Activated CD4-positive, alpha-beta T cell treated with anti-CD3 and anti-CD28 coated beads for 1 hour (primary cell): ENCODE results near the gene GDE1.

Source experiments
- DNase-seq: peaks from one replicate; pipeline ENCODE4 v3.0.0-alpha.2; 2020

GDE1 gene

DNA sequence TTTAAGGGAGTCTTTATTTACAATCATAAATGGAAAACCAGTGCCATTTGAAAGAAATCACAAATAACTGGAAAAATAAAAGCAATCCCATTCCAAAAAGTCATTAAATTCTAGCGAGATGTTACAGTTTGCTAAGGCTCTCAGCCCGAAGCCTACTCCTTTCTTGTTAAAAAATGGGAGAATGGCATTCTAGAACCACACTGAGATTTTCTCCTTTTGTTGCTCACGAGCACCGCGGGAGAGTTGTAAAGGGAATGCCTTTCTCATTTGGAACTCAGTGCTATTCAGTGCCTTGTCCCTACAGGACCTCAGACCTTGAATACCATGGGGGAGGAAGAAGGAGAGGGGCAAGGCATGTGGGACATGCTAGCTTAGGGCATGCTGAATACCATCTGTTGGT, 36.3 kb downstream of the GDE1 start:
- DNase-seq: no peak

DNA sequence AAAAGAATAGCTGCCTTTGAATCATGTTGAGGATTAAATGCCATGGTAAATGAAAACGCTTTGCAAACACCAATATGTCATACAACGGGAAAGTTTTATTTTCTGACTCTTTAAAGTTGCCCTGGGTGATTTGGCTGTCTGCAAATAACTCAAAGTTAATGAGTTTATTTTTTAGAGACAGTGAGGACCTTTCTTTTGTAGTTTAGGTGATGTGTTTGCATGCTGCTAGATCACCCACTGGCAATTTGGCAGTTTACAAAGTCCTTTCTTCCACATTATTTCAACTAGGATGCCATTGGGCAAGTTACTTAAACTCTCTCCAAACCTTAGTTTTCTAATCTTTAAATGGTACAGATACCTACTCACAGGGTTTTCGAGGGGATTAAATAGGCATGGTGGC, 37.8 kb downstream of the GDE1 start:
- DNase-seq: no peak

DNA sequence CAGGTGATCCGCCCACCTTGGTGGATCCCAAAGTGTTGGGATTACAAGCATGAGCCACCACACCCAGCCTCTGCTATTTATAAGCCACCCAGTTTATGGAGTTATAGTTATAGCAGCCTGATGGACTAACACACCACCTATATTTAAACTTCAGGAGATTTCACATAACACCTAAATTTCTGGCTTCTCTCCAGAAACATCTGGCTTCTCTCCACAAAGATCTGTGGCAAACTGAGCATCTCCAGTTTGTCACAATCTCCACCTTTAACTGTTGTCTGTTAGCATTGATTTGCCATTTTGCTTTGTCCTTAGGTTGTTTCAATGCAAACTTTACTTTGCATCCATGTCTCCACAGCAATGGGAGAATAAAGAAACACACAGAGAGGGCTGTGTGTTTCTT, 39.6 kb downstream of the GDE1 start:
- no peak for DNase-seq

DNA sequence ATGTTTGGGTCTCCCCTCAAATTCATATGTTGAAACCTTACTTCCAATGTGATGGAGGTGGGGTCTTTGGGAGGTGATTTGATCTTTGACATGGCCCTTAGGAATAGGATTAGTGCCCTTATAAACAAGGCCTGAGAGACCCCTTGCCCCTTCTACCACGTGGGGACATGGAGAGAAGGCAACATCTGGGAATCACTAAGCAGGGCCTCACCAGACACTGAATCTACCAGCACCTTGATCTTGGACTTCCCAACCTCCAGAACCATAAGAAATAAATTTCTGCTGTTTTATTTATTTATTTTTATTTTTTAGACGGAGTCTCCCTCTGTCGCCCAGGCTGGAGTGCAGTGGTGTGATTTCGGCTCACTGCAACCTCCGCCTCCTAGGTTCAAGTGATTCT, 40.1 kb downstream of the GDE1 start:
- DNase-seq: no peak

DNA sequence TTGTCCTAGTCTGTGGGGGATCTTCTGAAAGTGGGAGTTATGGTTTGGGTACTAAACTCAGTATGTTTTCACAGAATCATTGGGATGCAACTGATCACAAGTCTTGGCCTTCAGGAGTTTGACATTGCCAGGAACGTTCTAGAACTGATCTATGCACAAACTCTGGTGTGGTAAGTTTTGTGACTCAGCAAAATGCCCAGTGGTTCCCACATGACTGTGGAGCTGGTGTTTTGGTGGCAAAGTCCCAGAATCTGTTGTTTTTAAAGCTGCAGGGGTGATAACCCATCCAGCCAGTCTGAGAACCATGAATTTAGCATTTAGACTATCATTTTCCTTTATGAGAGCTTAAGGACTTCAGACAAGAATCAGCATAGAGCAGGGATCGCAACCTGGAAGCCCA, 40.6 kb downstream of the GDE1 start:
- no peak for DNase-seq

DNA sequence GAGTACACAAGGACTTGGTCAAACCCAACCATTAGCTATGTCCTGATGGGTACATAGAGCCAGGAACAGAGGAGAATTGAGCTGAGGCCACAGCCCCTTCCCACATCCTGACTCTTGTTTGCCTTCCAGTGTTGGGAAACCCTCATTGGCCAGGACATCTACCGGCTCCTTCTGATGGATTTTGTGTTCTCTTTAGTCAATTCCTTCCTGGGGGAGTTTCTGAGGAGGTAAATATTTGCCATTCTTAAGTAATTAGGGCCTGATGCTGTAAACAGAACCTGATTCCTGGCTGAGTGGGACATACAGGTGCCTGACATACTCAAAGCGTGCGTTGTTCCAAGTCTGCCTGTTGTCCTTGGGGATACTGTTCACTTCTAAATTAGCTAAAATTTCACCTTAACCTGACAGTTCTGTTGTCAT, 42.6 kb downstream of the GDE1 start:
- DNase-seq: no peak

DNA sequence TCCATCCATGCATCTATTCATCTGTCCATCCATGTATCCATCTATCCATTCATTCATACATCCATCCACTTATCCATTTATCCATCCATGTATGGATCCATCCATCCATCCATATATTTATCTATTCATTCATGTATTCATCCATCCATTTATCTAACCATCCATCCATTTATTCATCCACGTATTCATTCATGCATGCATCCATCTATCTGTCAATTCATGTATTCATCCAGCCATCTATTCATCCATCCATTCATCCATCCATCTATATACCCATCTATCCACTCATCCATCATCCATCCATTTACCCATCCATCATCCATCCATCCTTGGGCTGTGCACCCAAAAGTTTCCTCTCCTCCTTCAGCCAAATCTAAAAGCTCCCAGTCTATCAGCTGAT, 43.4 kb downstream of the GDE1 start:
- no peak for DNase-seq

DNA sequence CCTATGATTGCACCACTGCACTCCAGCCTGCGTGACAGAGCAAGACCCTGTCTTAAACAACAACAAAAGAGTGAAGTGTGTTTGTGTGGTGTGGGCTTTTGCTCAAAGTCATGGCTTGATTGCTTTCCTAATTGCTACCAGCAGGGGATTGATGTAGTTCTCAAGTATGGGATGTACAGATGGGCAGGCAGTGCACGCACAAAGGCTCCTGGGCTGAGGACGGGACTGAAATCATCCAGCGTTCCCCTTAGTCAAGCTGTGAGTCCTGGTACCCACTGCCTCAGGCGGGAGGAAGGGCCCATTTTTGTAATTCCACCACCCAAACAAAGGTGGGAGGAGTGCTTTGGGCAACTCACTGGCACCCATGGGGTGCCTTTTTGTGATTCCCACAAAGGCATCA, 47.3 kb downstream of the GDE1 start:
- no peak for DNase-seq

DNA sequence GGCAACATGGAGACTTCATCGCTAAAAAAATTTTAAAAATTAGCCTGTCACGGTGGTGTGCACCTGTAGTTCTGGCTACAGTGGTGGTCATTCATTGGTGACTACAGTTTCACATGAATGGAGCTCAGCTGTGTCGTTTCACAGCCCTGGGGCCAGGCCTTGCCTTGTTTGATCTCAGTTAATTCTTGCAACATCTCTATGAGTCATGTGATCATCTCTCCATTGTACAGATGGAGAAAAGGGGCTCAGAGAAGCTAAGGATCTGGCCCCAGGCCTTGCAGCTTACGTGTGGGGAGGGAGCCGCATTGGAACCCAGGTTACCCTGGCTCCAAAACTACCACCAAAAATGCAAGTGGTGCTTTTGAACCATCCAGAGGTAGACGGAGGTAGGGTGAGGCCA, 49.4 kb downstream of the GDE1 start:
- DNase-seq: no peak

DNA sequence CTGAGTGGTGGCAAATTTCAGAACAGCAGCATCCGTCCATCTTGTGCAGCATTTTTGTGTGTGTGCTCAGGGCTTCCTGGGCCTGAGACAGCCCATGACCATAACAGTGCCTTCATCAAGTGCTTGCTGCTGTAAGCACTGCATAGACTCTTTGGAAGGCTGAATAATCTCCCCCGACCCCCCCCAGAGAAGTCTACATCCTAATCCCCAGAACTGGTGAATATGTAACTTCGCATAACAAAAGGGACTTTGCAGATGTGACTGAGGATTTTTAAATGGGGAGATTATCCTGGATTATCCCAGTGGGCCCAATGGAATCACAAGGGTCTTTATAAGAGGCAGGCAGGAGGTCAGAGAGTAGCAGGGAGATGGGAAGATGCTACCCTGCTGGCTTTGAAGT, 53.6 kb downstream of the GDE1 start:
- no peak for DNase-seq

DNA sequence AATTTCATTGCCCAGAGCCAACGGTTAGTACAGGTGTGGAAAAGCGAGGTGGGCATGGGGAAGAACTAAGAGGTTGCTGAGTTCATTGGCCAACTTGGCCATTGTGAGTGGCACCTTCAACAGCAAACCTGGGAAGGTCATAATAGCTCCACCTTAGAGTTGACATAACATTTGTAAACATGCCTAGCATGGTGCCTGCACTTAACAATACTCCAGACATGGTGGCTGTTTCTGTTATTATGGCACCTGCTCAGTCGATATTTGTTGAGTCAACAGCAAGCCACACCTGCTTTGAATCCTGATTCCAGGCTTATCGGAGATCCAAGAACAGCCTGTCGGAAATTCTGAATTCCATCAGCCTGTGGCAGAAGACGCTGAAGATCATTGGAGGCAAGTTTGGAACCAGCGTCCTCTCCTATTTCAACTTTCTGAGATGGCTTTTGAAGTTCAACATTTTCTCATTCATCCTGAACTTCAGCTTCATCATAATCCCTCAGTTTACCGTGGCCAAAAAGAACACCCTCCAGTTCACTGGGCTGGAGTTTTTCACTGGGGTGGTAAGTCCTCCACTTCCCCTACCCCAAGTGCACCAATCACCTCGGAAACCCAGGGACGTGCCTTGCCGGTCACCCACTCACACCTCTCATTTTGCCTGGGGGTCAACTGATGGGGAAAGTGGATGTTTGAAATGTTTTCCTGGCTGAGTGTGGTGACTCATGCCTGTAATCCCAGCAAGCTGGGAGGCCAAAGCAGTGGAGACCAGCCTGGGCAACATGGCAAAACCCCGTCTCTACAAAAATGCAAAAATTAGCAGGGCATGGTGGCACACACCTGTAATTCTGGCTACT, 58.2 kb downstream of the GDE1 start:
- DNase-seq: no peak

DNA sequence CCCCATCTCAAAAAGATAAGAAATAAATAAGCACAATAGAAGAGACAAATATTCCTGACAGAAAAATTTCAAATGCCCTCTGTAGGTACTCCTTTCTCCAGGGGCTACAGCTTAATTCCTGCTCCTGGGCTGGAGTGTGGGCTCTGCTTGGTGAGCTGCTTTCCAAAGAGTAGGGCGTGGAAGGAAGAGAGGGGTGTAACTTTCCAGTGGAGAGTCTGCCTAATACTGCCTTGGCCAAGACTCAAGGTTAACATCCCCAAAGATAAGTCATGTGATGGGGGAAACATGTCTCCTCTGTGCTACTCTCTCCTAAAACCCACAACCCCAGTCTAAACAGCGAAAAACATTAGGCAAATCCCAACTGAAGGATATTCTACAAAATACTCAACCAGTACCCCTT, 61.5 kb downstream of the GDE1 start:
- no peak for DNase-seq

DNA sequence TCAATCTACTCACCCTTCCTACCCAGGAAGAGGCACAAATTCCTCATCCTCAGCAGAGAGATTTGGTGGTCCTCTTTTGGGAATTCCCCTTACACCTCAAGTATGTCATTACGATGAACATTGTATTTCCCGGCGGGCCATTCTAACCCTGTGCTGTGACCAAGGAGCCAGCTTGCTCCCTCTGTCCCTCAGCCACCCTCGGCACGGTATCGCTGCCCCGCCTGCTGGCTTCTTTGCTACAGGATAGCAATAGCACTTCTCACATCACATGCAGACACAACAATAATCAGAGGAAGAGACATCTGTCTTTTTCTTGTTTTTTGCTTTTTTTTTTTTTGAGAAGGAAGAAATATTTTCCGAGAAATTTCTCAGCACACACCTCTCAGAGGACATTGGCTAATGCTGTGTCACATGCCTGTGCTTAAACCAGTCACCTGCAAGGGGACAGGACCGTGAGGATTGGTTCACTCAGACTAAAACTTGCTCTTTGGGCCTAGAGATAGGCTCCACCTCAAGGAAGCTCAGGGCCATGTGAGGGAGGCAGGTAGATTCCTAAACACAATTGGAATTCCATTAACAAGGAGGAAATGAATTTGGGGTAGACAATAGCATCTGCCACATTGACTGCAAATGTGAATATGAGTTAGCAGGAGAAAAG, 63.0 kb downstream of the GDE1 start:
- DNase-seq: no peak
